Pancreas (tissue), 10 donors: ENCODE measurements around the gene C1orf210. TPM values are rescaled to one million over a fixed set of nuclear protein-coding genes. Genes with fewer than 3 reads are reported as not detected.

Source experiments
- ATAC-seq, 4 donors: fragments of 200-7000 bp; cut with Tn5 transposase; one replicate each; pipeline versions ENCODE4 v1.8.0 to v1.9.1; 2020; ENCODE audit warnings: mild to moderate bottlenecking in 4 of 4, moderate library complexity in 4 of 4
- DNase-seq, 6 donors: peaks; one replicate each; pipeline ENCODE4 v3.0.0-alpha.2; 2020
- FAIRE-seq: peaks from 2 replicates; lab custom pipeline; 2012; peaks lifted over from hg19 to GRCh38; lab: Jason Lieb, UNC
- H3K27ac ChIP-seq, 4 donors: fragments of 200-600 bp; sonication (generic); 1 replicate in 3 of 4; 2 replicates in 1 of 4; pipeline versions ENCODE4 v1.5.0 to v1.8.0; 2020
- H3K27me3 ChIP-seq, 4 donors: fragments of 200-600 bp; one replicate each; pipeline ENCODE4 v1.8.0; 2021
- H3K36me3 ChIP-seq, 3 donors: fragments of 200-600 bp; sonication (generic) in 1 of 3; one replicate each; pipeline versions ENCODE4 v1.5.0 to v1.8.0; 2020 to 2021
- H3K4me1 ChIP-seq, 3 donors: fragments of 200-600 bp; one replicate each; pipeline ENCODE4 v1.8.0; 2021
- H3K4me3 ChIP-seq, 4 donors: fragments of 200-600 bp; sonication (generic) in 2 of 4; one replicate each; pipeline versions ENCODE4 v1.5.0 to v1.8.0; 2020 to 2021
- H3K9me3 ChIP-seq, 4 donors: fragments of 200-600 bp; one replicate each; pipeline ENCODE4 v1.8.0; 2021
- WGBS, 2 donors: extraction: QIAGEN DNeasy Blood & Tissue Kit; methylation state at CpG; one replicate each; pipeline ENCODE4 v1.1.7; 2013; 5-methylcytosine and 5-hydroxymethylcytosine counted together
- intact Hi-C, 3 donors: fragments of 100-400 bp; cut with DNase I; formaldehyde crosslinking; loops; one replicate each; pipeline versions ENCODE4 v1.11.1 to v1.14.2; 2022
- polyA plus RNA-seq, 2 donors: library from polyadenylated mRNA; stranded (reverse); fragments of 200-250 nt; gene quantifications; one replicate each; pipeline ENCODE4 v1.2.3, GENCODE V29; 2013
- total RNA-seq, 6 donors: library from RNA; stranded (reverse); fragmentation: NEBNext Ultra II Directional in 4 of 6; extraction: Animal tissue kit (Norgen Biotek cat#: 25700) in 4 of 6; gene quantifications; one replicate each; pipeline versions ENCODE4 v1.2.1 to v1.2.4, GENCODE V29; 2021 to 2023
- TF ChIP-seq, protein P1 (sequence below), 4 donors: fragments of 200-600 bp; sonication (generic) in 3 of 4; IDR thresholded peaks; one replicate each; pipeline versions ENCODE4 v1.5.0 to v1.8.0; 2021; ENCODE audit warnings: antibody characterized with exemption in 4 of 4
- donor health status: healthy with polysubstance abuse.
- donor health status: DM: no; HTN: no; CAD: no; lungs with moderate emphysema.
- donor health status: DM: no; HTN: no; CAD: no.
- donor health status: control.
- donor health status: control.
- donor health status: Bipolar disorder and iron deficiency.
- donor health status: DM: yes; HTN: yes; CAD: no.
- donor health status: DM: no; HTN: no; CAD: no.
- donor health status: DM: no; HTN: no; CAD: no.
- donor health status: DM: yes; HTN: yes; CAD: no.

The C1orf210 gene
- total and polyA plus RNA-seq, 8 donors = 5.7 to 17.2 (median 12.4) TPM

DNA sequence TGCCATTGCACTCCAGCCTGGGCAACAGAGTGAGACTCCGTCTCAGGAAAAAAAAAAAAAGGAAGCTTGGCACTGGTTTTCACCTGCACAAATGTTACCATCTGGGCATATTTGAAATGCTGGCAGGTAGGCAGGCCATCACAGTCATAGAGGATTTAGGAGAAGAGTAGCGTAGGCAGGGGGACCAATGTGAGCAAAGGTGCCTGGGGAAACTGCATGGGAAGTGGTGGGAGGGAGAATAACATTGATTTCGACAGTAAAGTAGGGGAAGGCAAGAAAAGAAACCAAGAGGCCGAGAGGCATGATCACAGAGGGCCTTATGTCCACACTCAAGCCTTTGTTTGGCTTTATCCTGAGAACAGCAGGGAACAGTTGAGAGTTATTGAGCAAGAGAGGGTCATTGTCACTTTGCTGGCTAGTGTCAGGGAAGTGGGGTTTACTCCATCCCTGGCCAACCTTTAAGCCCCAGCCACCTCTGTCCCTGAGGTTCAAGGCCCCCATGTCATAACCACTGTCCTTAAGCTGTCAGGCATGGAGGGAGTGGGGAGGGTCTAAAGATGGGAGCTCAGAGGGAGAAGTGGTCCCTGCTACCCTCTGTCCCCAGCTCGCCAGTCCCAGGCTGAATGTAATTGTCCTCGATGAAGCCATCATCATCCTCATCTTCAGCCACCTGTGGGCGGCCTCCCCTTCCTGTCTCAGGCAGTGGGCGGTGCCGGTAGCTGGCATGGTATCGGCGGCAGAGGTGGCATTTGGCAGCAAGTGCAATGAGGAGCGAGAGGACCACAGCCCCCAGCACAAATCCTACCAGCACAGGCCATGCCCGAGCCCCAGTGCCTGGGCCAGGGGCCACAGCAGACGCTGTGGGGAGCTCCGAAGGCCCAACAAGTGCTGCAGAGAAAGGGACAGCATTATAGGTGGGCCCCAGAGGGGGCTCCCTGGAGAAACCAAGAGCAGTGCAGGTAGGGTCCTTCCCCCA lies 2.9 kb downstream of the C1orf210 start:
- Histone ChIP-seq H3K27me3 (no peaks in the 10 kb centered on the region), H3K4me3 (no peak overlapping the region), H3K27ac (no peak overlapping the region), H3K9me3 (no peaks in the 10 kb centered on the region), H3K36me3 (no peaks in the 10 kb centered on the region), H3K4me1 (peaks cover under 1 to 15% (median 10%) of the 10 kb centered on the region in 3 donors)
- 74 to 82% methylated on average over 15 of the region's 15 CpGs for WGBS, 2 donors
- intact Hi-C loops = no loop called here
- FAIRE-seq (no peak), DNase-seq (peak in 1 of 6 donors; percentile 49), ATAC-seq (no peak)
- TF ChIP-seq, protein P1, sequence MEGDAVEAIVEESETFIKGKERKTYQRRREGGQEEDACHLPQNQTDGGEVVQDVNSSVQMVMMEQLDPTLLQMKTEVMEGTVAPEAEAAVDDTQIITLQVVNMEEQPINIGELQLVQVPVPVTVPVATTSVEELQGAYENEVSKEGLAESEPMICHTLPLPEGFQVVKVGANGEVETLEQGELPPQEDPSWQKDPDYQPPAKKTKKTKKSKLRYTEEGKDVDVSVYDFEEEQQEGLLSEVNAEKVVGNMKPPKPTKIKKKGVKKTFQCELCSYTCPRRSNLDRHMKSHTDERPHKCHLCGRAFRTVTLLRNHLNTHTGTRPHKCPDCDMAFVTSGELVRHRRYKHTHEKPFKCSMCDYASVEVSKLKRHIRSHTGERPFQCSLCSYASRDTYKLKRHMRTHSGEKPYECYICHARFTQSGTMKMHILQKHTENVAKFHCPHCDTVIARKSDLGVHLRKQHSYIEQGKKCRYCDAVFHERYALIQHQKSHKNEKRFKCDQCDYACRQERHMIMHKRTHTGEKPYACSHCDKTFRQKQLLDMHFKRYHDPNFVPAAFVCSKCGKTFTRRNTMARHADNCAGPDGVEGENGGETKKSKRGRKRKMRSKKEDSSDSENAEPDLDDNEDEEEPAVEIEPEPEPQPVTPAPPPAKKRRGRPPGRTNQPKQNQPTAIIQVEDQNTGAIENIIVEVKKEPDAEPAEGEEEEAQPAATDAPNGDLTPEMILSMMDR (IDR thresholded peaks at IDR 0.05) = no peak

DNA sequence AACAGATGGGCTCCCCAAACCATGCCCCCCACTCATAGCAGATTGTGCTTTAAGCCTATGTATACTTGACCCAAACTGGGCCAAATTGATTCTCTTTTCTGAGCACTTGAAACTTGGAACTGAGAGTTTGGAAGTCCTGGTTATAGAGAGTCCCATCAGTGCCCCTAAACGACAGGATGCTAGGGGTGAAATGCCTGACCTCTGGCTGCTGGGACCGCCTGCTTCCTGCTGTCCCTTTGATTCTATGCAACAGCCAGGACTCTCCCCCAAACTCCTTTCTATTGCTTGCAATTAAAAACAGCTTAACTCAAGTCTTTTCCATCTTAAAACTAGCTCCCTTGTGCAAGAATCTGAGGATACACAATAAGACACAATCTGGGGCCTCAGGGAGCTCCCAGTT lies 4.7 kb downstream of the C1orf210 start:
- Histone ChIP-seq H3K4me1 (peaks cover 8 to 27% (median 10%) of the 10 kb centered on the region in 3 donors), H3K27me3 (no peaks in the 10 kb centered on the region), H3K9me3 (no peaks in the 10 kb centered on the region), H3K36me3 (no peaks in the 10 kb centered on the region), H3K4me3 (no peak overlapping the region), H3K27ac (no peak overlapping the region)
- TF ChIP-seq, protein P1 (IDR thresholded peaks at IDR 0.05) = no peak
- no peak for ATAC-seq
- WGBS, 2 donors = 72 to 75% methylated on average over 2 of the region's 2 CpGs
- intact Hi-C loops = no loop called here
- FAIRE-seq = no peak
- peak in 1 of 6 donors; percentile 7 for DNase-seq

DNA sequence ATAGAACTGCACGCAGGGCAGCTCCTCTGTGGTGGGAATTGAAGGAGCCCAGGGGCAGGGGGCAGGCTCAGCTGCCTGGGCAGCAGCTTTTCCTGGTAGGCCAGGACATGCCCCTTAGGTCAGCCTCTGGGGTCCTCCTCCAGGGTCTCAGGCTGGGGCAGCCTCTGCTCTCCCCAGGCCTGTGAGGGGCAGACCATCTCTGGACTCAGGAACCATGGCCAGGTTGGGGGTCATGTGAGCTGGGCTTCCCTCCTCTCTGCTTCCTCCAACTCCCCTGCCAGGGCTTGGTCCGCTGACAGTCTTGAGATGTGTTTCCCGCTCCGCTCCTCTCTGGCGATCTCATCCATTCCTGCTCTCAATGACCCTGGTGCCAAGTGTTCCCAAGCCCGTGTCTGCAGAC lies 5.7 kb downstream of the C1orf210 start:
- Histone ChIP-seq H3K27ac (no peak overlapping the region), H3K27me3 (no peaks in the 10 kb centered on the region), H3K36me3 (no peaks in the 10 kb centered on the region), H3K4me3 (no peak overlapping the region), H3K9me3 (no peaks in the 10 kb centered on the region), H3K4me1 (peaks cover 8 to 27% (median 10%) of the 10 kb centered on the region in 3 donors)
- ATAC-seq = no peak
- peak in 1 of 6 donors; percentile 41 for DNase-seq
- 93 to 96% methylated on average over 6 of the region's 6 CpGs for WGBS, 2 donors
- FAIRE-seq = no peak
- intact Hi-C loops = no loop called here
- TF ChIP-seq, protein P1 (IDR thresholded peaks at IDR 0.05) = no peak

DNA sequence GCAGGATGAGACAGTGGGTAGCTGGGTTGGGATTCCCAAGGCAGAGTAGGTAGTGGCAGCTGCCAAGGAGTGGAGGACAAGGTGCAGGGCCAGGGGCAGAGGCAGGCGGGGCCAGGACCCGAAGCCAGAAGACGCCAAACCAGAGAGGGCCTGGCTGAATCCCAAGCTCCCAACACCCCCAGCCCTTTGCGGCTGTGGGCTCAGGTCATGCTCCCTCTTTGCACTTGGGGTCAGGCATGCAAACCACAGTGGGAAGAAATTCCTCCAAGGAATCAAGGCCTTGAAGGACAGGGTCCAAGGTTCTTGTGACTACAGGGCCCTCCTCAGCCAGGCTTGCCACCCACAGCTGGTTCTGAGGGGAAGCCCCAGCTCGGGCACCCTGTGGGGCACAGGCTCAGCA lies 6.2 kb downstream of the C1orf210 start:
- WGBS, 2 donors = 86 to 93% methylated on average over 5 of the region's 5 CpGs
- DNase-seq (no peak), FAIRE-seq (no peak), ATAC-seq (no peak)
- no peaks in the 10 kb centered on the region for H3K27me3 ChIP-seq
- H3K4me1 ChIP-seq = peaks cover 8 to 26% (median 10%) of the 10 kb centered on the region in 3 donors
- no peaks in the 10 kb centered on the region for H3K9me3 ChIP-seq
- TF ChIP-seq, protein P1 (IDR thresholded peaks at IDR 0.05) = no peak
- intact Hi-C loops = no loop called here
- no peaks in the 10 kb centered on the region for H3K36me3 ChIP-seq
- H3K4me3 ChIP-seq = no peak overlapping the region
- no peak overlapping the region for H3K27ac ChIP-seq
